Stimulated activated CD4-positive, alpha-beta T cell treated with anti-CD3 and anti-CD28 coated beads, Interleukin-1b, Interleukin-23, amount 100 ng/mL, for 24 hours (primary cell): ENCODE data around the gene ZNF804B.

ENCODE experiments used
- DNase-seq, 4 experiments: peaks; one replicate each; pipeline ENCODE4 v3.0.0-alpha.2; 2020; ENCODE audit warnings: low read depth in 4 of 4, low spot score in 1 of 4

The ZNF804B gene

DNA sequence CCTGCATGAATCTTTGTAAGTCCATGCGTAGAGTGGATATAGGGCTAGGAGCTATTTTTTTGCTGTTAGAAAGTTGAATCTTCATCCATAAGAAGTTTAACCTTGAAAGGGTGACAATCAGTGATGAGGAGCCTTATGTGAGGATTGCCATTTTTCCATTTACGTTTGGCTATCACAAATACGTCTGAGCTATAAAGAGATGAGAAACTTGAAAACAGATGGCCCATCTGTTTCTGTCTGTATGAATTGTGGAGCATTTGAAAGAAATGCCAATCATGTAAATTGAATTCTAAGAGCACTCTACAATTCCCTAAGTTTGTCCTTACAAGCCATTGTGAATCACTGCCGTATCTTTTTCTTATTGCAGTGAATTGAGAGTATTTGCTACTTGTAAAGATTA is 205.9 kb downstream of the ZNF804B start:
- no peak for DNase-seq

DNA sequence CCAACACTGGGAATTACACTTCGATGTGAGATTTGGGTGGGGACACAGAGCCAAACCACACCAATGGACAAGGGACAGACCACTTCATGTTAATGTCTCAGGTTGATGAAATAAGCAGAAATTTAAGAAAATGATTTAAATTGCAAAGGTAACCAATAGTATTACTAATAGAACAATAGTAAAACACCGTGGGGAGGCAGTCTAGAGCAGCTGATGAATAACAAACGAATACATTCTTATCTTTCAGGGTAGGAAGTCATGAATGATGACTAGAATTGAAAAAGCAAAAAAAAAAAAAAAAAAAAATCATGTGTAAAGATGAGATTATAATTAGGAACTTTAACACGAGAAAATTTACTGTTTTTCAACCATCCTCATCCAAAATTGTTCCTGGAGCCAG is 207.9 kb downstream of the ZNF804B start:
- no peak for DNase-seq

DNA sequence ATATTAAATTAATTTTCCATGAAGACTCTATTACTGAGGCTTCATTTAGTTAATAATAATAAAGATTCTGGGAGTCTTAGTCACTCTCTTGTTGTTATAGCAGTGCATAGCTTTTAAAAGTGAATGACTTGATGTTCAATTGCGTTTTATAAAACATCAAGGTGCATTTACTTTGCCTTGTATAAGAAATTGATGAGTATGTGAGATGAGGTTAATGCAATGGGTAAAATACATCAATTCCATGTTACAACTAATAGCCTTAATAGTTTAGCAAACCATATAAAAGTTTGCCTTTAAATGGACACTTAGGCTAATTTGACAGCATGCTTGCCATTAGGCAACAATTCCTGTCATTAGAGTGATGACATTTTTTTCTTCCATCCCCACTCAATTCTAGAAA is 209.7 kb downstream of the ZNF804B start:
- no peak for DNase-seq

GRCh38 chr7:88985295-88985694 is 225.8 kb downstream of the ZNF804B start:
- DNase-seq: no peak

DNA sequence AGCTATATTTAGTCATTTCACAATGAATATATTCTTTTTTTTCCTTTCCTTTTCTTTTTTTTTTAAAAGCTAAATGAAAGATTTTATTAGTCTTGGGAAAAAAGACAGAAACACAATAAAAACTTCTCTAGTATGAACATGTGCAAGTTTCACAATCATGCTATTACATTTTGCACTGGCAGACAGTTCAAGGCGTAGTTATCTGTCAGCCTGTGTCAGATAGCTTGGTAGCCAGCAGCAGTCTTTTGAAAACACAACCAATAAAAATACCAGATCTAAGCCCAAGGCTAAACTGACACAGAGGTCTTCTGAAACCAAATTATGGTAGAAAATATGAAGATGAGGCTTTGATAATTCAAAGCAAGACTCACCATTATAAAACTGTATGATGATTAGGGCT is 241.8 kb downstream of the ZNF804B start:
- DNase-seq: no peak

DNA sequence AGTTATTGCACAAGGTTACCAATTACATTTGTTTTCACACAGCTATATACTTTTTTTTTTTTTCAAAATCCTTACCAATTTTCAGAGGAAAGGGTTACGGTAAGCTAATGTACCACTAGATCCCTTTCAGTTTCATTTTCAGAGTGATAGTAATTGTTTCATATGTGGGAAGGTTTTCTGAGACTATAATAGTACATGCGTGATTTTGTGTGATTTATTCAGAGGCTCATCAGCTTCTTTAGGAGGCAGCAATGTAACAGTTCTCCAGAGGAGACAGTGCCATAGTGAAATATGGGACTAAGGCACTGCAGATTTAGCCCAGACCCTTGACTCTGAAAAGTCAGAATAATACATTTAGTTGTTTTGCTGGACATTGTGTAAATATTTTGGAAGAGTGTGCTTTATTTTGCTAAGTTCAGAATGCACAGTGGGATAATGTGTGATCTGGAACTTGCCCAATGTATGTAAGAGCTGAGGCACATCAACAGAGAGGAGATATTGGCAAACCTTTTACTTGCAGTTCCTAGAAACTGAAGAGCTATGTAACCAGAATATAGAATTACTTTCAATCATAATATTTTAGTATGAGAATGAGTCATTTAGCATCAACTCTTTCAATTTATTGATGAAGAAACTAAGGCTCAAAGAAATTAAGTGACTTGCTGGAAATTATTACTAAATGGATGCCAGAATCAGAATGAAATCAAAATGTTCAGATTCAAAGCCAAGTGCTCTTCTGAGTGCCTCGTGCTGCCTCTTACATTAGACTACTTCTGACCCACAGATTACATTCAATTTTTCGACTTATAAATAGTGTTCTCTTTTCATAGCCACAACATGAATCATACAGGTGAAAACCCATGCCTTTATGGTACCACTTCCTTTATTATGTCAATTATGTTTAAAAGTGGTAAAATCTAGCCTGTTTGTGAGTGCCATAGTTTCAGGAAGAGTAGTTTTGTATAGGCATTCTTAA is 243.8 kb downstream of the ZNF804B start:
- no peak for DNase-seq

DNA sequence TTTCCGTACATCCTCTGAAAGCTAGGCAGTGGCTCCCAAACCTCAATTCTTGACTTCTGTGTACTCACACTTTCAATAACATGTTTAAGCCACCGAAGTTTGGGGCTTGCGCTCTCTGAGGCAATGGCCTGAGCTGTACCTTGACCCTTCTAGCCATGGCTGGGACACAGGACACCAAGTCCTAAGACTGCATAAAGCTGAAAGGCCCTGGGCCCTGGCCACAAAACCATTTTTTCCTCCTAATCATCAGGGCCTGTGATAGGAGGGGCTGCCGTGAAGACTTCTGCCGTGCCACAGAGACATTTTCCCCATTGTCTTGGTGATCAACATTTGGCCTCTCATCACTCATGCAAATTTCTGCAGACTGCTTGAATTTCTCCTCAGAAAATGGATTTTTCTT is 252.5 kb downstream of the ZNF804B start:
- DNase-seq: no peak

- no peak for DNase-seq
These were observed 258.2 kb downstream of the ZNF804B start for GRCh38 chr7:89017695-89018094.

- DNase-seq: no peak
These were observed 262.2 kb downstream of the ZNF804B start for GRCh38 chr7:89021741-89022140.

- no peak for DNase-seq
These were observed 263.7 kb downstream of the ZNF804B start for GRCh38 chr7:89023206-89023605.

GRCh38 chr7:89023877-89024276 is 264.4 kb downstream of the ZNF804B start:
- DNase-seq: no peak

DNA sequence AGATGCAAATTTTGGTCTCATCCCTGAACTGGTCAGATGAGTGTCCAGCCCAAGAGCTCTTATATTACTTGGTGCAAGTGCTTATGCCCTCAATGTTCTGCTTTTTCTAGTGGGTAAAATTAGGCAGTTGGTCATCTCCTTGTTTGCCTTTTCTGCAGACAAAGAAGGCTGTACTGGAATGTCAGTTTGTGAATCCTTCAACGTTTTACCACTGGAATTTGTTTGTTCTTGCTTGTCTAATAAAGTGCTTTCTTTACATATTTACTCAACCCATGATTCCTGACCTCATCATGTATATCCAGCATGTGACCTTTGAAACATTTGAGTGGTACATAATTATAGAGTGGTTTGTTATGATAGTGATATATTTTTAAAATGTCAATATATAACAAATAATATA is 268.3 kb downstream of the ZNF804B start:
- no peak for DNase-seq

- DNase-seq: no peak
These were observed 268.8 kb downstream of the ZNF804B start for GRCh38 chr7:89028319-89028718.

- DNase-seq: no peak
These were observed 270.4 kb downstream of the ZNF804B start for GRCh38 chr7:89029864-89030263.

DNA sequence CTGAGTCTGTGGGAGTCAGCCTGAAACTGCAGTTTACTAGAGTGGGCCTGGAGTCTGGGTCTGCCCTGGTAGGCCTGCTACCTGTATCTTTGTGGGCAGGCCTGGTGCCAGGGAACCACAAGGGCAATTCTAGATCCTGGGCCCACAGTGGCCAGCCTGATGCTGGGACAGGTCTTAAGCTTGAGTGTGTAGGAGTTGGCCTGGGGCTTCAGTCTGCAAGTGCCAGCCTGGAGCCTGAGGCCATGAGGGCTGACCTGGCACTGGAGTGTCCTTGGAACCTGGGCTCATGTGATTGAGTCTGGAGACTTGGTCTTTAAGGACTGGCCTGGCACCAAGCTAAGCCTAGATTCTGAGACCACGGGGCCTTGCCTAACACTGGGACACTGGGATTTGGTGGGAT is 281.7 kb downstream of the ZNF804B start:
- DNase-seq: no peak

DNA sequence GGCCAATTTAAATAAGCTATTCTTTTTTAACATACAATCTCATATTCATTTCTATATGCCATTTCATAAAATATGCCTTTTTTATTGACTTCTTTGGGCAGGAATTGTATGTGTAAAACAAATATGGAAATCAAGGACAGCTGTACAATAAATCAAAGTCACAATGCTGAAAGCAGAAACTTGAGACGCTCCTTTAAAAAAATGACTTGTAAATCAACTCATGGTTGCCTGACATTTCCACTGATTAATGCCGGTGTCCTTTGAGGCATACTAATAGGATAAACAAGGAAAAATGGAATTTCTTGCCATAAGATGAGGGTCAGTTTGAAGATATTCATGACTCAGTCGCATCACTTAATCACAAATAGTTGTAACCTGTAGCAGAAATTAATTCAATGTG is 283.4 kb downstream of the ZNF804B start:
- DNase-seq: no peak

DNA sequence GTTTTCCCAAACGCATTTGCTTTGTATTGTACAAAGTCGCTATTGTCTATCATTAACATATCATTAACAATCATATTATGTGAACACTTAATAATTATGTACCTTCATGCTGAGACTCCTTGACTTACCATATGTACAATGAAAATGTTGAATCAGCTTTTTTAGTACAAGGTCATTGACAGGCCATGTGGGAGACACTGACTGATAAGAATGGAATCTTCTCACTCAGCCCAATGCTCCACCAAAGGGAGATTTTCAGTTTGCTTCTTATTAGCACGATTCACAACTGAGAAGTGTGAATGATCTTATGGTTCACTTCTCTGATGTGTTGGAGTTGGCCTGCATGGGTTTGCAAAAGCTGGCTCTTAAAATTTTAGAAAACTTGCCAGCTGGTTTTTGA is 289.5 kb downstream of the ZNF804B start:
- DNase-seq: no peak

DNA sequence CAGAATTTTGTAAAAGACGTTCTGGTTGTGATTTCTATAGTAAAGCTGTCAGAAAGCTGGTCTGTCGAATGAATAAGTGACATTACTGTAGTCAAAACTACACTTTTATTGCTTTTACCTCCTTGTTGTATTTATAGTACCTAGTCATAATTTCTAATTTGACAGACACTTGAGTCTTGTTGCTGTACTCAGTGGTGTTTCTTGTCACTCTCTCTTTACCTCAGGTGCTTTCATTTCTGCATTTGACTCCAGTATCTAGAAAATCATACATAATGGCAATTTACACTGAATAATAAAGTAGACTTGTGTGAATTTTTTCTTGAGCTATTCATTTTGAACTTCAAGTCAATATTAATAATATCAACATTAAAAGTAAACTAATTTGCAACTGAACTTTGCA is 293.6 kb downstream of the ZNF804B start:
- no peak for DNase-seq

DNA sequence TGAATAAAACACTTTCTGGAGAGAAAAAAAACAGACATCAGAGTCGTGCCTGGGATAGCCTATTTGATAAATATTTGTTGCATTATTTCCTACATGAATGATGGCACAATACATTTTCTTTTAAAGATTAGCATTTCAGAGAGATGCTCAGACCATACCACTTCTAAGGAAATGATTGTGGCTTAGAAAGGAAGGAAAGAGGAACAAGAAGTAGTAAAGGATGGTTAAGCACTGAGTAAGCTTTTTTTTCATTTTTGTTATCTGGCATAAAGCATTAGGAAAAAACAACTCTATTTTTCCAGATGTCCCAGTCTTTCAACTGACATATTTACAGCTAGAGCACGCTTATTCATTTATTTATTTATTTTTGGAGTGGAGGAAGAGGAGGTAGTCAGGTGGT is 294.9 kb downstream of the ZNF804B start:
- no peak for DNase-seq

- no peak for DNase-seq
These were observed 300.7 kb downstream of the ZNF804B start for GRCh38 chr7:89060234-89060633.

- DNase-seq: no peak
These were observed 305.3 kb downstream of the ZNF804B start for GRCh38 chr7:89064831-89065230.

- DNase-seq: no peak
These were observed 307.5 kb downstream of the ZNF804B start for GRCh38 chr7:89067048-89067447.

DNA sequence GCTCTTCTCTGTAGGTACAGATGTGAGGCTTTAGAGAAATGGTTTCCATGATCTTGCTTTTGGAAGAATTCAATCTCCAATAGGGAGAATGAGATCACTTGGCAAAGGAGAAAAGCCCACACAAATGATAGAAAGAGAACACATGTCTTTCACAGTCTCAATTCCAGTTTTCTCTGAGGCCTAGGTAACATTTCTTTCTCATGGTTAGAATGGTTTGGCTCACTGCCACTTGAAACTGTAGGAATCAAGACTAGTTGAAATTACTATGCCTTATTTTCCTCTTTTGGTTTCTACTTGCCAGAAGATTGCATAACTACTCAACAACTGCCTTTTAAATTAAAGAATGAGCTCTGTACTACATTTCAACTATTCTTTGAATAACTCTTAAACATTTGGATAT is 312.6 kb downstream of the ZNF804B start:
- no peak for DNase-seq
